GM21529 (cell line): ENCODE measurements around the gene CYP2D6.
"Not testable (repeated sequence)": the region's sequence is repeated elsewhere in the genome, so short reads cannot be mapped to it uniquely, and the experiment has no call there.

Experiments used
- ATAC-seq: cut with Tn5 transposase; IDR thresholded peaks from one replicate; pipeline ENCODE4 v1.9.1; 2021; ENCODE audit not compliant: unreplicated experiment

Gene CYP2D6

GRCh38 chr22:42130639-42131431, at the start of gene CYP2D6:
Gene CYP2D6, minus strand, starts transcription at chr22:42130810. Its CDS starts 19 bp downstream, at chr22:42130791.
- not testable (repeated sequence) for ATAC-seq

- ATAC-seq, result no peak
Measured at GRCh38 chr22:42179616-42180015, 49.0 kb upstream of the CYP2D6 start.

GRCh38 chr22:42178910-42179519, 48.4 kb upstream of the CYP2D6 start:
- no peak for ATAC-seq

- ATAC-seq, result no peak
Measured at GRCh38 chr22:42177891-42178336, 47.3 kb upstream of the CYP2D6 start.

- ATAC-seq, result no peak
Measured at GRCh38 chr22:42176255-42176915, 45.8 kb upstream of the CYP2D6 start.

GRCh38 chr22:42174062-42174461, 43.5 kb upstream of the CYP2D6 start:
- ATAC-seq, result no peak

GRCh38 chr22:42173183-42173926, 42.7 kb upstream of the CYP2D6 start:
- ATAC-seq, result no peak

GRCh38 chr22:42172773-42173172, 42.2 kb upstream of the CYP2D6 start:
- ATAC-seq, result no peak

- ATAC-seq, result no peak
Measured at GRCh38 chr22:42171946-42172719, 41.5 kb upstream of the CYP2D6 start.

GRCh38 chr22:42171417-42171816, 40.8 kb upstream of the CYP2D6 start:
- no peak for ATAC-seq

- no peak for ATAC-seq
Measured at GRCh38 chr22:42170946-42171345, 40.3 kb upstream of the CYP2D6 start.

- no peak for ATAC-seq
Measured at GRCh38 chr22:42169055-42169469, 38.5 kb upstream of the CYP2D6 start.

GRCh38 chr22:42168476-42168875, 37.9 kb upstream of the CYP2D6 start:
- ATAC-seq, result no peak

- ATAC-seq, result no peak
Measured at GRCh38 chr22:42167066-42167465, 36.5 kb upstream of the CYP2D6 start.

GRCh38 chr22:42164901-42165300, 34.3 kb upstream of the CYP2D6 start:
- no peak for ATAC-seq

GRCh38 chr22:42163515-42163914, 32.9 kb upstream of the CYP2D6 start:
- ATAC-seq, result no peak

GRCh38 chr22:42162728-42163489, 32.3 kb upstream of the CYP2D6 start:
- no peak for ATAC-seq

- no peak for ATAC-seq
Measured at GRCh38 chr22:42160830-42161696, 30.5 kb upstream of the CYP2D6 start.

- no peak for ATAC-seq
Measured at GRCh38 chr22:42160251-42160650, 29.6 kb upstream of the CYP2D6 start.
